Islet precursor cell (in vitro differentiated cells): ENCODE results near the gene NFAT5.
"Not testable (repeated sequence)": the region's sequence is repeated elsewhere in the genome, so short reads cannot be mapped to it uniquely, and the experiment has no call there.

ENCODE experiments used
- DNase-seq: peaks from one replicate; pipeline ENCODE4 v3.0.0-alpha.2; 2018

Gene NFAT5

DNA sequence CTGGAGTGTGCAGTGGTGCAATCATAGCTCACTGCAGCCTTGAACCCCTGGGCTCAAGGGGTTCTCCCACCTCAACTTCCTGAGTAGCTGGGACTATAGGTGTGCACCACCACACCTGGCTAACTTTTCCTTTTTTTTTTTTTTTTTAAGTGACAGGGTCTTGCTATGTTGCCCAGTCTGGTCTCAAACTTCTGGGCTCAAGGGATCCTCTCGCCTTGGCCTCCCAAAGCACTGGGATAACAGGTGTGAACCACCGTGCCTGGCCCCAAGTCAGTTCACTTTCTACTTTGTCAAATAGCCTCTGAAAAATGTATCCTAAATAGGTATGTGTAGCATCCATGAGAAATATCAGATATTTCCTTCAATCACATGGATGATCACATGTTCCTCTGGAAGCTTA, 9.9 kb upstream of the NFAT5 start:
- no peak for DNase-seq

DNA sequence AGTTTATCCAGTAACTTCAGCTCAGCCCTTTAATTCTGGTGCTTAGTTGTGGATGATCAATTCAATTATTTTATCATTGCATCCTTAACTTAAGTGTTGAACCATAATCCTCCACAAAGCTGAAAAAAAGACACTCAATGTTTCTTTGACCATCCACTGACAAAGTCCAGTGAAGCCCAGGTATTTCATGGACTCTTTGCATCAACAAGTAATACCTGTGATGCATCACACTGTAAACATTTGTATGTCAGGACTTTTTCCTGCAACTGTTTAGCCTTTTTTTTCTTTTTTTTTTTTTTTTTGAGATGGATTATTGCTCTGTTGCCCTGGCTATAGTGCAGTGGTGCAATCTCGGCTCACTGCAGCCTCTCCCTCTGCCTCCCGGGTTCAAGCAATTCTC, 6.6 kb upstream of the NFAT5 start:
- no peak for DNase-seq

DNA sequence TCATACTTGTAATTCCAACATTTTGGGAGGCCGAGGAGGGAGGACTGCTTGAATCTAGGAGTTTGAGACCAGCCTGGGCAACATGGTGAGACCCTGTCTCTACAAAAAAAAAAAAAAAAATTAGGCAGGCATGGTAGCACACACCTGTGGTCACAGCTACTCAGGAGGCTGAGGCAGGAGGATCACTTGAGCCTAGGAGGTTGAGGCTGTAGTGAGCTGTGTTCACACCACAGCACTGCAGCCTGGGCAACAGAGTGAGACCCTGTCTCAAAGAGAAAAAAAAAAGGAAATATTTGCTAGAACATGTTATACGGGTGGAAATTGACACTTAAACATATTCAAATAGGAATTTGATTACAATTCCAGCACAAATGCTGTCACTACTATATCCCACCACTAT, 4.4 kb upstream of the NFAT5 start:
- not testable (repeated sequence) for DNase-seq

DNA sequence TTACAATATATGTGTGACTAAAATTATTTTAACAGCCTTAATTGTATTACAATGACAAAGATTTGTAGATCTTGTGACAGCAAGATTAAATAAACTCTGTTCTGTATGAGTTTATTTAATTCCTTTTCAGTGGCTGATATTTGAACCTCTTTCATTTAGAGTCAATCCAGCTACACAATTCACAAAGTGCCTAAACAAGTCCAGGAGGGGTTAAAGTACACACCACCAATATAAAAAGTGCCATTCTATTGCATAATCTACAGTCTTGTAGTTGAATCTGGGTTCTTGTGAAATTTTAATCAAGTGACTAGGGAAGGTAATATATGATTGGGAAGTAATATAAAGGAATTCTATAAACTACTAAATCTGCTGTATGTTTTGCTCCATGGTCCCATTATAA, 3.9 kb upstream of the NFAT5 start:
- no peak for DNase-seq

DNA sequence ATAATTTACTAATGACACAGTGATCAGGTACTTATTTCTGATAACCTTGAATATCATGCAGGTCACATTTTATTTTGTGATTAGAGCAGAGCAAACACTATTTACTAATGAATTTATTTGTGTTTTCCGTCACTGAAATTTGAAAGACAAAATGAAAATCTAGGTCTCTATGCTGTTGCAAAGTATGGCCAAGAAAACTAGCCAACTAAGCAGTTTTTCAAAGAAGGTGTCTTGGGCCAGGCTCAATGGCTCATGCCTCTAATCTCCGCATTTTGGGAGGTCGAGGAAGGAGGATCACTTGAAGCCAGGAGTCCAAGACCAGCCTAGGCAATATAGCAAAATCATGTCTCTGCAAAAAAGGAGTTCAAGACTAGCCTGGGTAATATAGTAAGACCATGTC, 3.0 kb upstream of the NFAT5 start:
- DNase-seq, result no peak

DNA sequence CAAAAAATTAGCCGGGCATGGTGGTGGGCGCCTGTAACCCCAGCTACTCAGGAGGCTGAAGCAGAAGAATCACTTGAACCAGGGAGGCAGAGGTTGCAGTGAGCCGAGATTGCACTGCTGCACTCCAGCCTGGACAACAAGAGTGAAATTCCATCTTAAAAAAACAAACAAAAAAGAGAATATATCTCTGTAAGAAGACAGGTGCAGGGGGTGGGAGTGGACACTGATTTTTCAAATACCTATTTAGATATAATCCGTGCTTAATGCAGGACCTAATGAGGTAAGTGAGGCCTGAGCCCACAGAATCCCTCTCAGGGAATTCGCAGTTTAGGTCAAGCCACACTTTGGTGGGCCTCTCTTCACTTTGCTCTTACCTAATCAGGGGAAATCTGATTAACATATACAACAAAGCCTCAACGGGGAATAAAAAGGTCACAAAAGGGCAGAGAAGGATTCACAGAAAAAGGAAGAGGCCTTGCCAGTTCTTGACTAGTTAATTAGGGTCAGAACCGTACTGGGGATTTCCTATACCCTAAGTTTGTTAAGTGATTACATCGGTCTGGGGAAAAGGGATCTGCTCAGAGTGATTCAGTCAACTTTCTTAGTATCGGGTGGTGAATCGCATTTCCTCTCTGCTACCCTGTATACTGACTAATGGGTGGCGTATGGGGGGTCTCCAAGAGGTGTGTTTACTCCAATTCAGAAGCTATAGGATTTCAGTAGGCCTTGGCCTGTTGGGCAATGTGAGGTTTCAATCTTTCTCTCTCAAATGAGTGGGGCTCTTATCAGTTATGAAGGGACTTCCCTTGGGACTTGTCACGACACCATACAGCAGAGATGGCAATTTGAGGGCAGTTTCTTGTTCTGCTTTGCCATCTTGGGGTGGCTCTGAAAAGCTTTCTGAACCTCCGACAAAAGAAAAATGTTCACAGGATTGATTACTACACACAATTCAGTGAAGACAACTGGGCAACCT, 1.9 kb upstream of the NFAT5 start:
- DNase-seq, result no peak

DNA sequence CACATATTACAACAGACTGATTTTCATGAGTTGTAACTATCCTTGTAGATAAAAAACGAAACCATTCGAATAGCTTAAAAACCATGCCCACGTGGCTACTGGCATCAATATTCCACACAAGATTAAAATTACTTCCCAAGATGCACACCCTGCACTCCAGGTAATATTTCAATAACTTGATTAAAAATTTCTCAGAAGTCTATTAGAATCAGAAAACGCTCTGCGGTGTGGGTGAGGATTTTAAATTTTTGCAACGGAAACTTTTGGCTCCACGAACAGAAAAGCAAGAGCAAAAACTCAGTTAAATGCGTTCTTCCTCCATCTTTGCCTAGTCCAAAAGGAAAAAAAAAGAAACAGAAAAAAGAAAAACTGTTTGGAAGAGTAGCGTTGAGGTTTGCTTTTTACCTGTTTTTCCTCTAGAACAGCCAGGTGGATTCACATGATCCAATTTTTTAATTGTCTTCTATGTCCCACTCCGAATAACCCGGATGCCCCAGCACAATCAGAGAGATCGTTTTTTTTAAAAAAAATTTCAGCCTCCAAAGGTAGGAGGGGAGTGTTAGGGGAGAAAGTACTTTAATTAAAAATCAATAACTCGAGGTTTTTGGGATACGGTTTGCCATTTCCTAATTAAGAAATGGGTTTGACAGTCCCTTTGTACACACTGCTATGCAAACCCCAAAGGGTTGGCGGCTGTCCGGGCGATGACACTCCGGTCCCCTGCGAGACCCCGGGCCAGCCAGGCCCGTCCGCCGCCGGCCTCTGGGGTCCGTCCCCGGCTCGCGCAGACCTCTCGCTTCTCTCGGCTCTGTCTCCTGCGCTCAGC, 708 bp upstream of the NFAT5 start:
- DNase-seq, result no peak

DNA sequence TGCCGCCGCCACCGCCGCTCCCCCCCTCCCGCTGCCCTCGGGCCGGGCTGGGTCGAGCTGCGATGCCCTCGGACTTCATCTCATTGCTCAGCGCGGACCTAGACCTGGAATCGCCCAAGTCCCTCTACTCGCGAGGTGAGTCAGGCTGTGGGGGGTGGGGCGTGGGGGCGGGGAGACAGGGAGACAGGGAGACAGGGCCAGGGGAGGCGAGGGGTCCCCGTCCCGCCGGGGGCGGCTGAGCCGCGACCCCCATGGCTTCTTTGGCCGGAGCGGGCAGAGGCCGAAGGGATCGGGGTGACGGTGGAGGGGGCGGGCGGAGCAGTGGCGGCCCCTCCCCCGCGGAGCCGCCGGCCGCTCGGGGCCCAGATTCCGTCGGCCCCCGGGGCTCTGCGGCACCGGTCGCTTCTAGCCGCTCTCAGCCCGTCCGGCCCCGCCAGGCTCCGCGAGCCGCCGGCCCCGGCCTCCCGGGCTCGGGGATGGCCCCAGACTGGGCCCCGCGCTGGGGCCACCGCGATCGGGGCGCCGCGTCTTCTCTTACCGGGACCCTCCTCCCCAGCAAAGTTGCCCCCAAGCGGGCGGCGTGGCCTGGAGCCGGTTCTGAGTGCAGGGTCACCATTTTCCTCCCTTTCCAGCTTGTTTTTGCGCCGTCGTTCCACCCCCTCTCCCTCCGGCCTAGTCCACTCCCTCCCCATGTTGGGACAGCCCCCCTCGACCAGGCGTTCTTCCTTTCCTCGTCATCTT, 644 bp downstream of the NFAT5 start:
- peak; percentile 87 for DNase-seq

DNA sequence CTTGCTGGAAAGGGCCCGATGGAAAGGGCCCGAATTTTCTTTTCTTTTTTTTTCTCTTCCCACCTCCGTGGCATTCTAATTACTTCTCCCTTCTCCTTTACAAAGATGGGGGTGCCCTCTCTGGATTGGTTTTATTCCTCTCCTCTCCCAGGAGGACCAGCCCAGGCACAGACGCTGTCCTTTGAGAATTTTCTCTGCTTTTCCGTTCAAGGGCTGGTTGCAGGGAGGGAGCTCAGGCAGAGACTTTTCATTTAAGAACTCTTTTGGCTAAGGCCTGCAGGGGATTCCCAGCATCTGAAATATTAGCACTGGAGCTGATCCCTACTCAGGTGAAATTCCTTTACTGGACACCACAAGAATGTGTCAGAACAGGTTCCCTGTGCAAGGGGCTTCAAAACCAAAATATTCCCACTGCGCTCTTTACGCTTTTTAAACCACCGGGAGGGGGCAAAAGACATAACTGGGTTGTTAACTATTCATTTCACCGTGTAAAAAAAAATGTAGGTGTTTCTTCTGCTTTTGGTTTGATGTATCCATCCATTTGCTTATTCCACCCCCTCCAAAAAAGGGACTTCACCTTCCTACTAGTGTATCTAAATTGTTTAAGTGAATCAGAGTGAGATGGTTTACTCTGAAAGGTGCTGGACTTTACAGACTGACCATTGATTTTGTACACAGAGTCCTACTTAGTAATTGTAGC, 1.4 kb downstream of the NFAT5 start:
- DNase-seq, result peak; percentile 74

DNA sequence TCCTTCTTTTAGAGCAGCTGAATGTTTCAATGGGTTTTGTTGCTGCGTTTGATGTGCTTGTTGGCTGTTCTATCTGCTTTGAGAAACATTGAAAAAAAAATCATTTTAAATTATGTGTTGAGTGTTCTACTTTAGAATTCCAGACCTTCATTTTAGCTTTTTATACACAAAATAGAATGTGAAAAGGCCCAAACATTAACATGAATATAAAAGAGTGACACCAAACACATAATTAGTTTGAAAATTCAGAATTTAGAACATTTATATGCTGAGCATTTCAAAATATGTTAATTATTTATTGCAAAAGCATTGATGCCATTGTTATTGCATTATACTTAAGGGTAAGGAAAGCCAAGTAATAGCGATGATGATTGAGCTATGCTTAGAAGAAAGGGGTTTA, 2.9 kb downstream of the NFAT5 start:
- no peak for DNase-seq

DNA sequence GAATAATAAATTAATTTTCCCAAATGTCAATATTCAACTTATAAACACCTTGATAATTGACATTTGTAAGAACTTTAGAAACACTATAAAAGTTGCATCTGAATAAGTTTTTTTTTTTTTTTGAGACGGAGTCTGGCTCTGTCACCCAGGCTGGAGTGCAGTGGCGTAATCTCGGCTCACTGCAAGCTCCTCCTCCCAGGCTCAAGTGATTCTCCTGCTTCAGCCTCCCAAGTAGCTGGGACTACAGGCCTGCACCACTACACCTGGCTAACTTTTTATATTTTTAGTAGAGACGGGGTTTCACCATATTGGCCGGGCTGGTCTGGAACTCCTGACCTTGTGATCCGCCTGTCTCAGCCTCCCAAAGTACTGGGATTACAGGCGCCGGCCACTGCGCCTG, 13.0 kb downstream of the NFAT5 start:
- DNase-seq, result not testable (repeated sequence)

DNA sequence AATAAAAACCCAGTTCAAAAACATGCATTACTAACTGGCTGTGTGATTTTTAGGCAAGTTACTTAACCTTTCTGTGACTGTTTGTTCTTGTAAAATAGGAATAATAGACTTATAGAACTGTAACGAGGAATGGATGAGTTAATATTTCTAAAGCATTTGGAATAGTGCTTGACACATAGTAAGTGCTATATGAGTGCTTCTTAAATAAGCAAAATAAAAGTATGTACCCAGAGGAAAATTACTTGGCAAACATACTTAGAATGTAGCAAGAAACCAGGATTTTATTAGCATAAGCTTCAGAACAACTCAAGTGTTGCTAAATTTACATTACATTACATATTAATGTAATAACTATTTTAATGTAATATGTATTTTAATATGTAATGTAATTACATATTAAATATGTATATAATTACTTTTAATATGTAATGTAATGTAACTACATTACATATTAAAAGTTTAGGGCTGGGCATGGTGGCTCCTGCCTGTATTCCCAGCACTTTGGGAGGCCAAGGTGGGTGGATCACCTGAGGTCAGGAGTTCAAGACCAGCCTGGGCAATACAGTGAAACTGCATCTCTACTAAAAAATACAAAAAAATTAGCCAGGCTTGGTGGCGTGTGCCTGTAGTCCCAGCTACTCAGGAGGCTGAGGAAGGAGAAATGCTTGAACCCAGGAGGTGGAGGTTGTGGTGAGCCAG, 14.2 kb downstream of the NFAT5 start:
- no peak for DNase-seq

DNA sequence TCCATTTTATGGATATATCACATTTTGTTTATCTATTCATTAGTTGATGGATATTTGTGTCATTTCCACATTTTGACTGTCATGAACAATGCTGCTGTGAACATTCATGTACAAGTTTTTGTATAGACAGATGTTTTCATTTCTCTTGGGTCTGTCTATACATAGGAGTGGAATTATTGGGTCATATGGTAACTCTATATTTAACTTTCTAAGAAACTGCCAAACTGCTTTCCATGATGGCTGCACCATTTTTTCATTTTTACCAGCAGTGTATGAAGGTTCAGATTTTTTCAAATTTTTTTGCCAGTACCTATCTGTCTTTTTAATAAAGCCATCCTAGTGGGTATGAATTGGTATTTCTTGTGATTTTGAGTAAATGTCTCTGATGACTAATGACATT, 15.5 kb downstream of the NFAT5 start:
- no peak for DNase-seq

DNA sequence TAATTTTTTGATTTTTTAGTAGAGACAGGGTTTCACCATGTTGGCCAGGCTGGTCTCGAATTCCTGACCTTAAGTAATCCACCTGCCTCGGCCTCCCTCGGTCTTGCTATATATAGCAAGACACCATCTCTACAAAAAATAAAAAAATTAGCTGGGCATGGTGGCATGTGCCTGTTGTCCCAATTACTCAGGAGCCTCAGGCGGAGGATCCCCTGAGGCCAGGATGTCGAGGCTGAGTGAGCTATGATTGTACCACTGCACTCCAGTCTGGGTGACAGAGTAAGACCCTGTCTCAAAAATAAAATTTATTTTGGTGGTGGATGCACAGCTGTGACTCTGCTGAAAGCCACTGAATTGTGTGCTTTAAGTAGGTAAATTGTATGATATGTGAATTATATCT, 18.7 kb downstream of the NFAT5 start:
- DNase-seq, result not testable (repeated sequence)

DNA sequence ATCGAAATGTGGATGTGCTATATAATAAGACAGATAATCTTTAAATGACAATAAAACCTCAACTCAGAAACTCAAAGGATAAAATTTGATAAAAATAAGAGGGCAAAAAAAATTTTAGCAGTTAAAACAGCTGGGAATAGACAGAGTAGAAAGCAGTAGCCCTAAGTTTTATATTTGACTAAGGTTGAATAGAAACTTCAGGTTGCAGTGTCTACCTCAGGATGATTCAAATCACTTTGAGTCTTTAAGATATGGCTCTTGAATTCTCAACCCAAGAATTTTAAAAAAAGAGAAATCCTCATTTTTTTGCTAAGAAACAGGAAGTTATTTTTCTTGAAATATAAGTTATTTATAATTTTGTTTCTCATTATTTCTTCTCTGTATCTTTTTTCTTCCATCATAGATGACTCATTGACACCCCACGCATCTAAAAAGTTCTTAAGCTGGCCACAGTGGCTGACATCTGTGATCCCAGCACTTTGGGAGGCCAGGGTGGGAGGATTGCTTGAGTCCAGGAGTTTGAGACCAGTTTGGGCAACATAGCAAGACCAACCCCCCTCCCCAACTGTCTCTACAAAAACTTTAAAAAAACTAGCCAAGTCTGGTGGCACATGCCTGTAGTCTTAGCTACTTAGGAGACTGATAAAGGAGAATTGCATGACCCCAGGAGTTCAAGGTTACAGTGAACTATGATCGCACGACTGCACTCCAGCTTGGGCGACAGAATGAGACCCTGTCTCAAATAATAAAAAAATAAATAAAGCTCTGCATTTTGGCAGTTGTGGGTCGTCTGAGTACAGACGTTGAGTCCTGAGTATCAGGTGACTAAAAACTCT, 23.9 kb downstream of the NFAT5 start:
- DNase-seq, result no peak

DNA sequence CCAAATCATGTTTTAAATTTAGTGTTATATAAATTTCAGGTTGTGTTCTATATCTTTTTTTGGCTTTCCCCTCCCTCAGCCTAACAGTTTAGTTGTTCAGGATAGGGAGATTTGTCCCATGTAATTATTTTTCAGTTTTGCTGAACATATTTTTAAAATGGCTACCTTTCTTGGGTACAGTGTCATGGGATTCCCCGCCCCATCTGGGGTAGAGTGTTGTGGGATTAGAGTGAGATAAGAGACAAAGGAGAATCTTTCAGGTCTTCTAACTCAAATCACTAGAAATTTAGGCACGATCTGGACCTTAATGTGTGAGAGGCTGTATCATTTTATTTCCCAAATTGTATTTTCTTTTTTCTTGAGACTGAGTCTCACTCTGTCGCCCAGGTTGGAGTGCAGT, 24.8 kb downstream of the NFAT5 start:
- no peak for DNase-seq

DNA sequence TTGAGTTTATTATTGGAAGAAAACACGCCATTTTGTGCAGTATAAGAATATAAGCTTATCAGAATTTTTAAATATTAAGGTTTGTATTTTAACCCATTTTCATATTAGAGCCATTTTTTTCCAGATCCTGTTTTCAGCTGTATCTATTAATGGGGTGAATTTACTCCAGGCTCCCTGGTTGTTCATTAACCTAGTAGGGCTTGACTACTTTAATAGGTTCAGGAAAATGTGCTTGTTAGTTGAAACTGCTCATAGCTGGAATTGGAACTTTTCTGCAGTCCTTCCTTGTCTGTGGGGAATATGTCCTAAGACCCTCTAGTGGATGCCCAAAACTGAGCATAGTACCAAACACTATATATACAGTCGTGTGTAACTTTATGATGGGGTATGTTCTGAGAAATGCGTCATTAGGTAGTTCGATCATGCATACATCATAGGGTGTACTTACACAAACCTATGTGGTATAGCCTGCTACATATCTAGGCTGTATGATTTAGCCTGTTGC, 28.0 kb downstream of the NFAT5 start:
- no peak for DNase-seq

DNA sequence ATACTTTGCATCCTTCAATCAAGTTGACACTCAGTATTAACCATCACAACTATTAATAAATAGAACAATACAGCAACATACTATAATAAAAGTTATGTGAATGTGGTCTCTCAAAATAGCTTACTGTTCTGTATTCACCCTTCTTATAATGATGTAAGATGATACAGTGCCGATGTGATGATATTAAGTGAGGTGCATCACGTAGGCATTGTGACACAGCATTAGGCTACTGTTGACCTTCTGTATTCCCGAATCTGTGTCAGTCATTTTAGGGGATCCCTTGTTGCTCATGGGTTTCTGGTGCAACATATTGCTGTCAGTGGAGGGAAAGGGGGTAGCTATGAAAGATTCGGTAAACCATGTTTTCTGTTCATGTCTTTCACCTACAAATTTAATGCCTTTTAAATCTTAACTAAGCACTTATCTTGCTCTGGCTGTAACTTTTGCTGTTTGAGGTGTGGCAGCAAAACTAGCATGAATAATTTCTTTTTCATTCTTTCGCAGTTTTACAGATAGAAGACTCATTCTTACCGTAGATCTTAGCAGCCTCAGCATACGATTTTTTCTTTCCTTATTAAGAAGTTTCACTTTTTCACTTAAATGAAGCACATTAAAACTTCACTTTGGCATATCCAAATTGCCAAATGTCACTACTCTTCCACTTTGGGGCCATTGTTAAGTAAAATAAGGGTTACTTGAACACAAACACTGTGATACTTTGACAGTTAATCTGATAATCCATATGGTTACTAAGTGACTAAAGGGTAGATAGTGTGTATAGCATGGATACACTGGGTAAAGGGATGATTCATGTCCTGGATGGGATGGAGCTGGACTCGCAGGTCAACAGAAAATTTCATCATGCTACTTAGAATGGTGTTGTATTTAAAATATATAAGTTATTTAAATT, 29.6 kb downstream of the NFAT5 start:
- DNase-seq, result no peak

DNA sequence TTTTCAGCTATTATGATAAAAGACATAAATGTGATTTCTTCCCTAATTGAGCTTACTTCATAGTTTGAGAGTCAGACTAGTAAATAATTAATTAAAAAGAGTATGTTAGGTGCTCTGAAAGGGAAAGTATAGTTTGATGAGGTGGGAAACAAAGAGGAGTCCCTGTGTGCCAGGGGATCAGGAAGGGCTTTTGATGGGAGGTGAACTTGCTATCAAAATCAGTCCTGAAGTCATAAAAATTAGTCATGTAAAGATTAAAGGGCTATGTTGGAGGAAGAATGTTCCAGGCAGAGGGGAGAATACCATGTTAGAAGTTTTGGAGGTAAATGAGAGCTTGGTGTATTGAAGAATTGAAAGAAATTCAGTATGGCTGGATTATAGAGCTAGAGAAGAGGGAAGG, 31.0 kb downstream of the NFAT5 start:
- no peak for DNase-seq

DNA sequence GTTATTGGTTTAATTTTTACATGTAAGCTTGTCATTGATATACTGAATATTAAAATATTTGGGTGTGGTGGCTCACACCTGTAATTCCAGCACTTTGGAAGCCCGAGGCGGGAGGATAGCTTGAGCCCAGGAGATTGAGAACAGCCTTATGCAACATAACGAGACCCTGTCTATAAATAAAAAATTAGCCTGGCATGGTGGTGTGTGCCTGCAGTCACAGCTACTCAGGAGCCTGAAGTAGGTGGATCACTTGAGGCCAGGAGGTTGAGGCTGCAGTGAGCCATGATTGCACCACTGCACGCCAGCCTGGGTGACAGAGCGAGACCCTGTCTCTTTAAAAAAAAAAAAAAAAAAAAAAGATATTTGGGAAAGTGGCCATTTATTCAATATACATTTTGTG, 32.3 kb downstream of the NFAT5 start:
- no peak for DNase-seq
